Sigmoid colon (tissue), 4 donors: Measurements from ENCODE around the gene OR6B1.

ENCODE experiments used
- EP300 ChIP-seq, 4 donors: sonication (generic); formaldehyde crosslinking; IDR thresholded peaks; one replicate each; pipeline ENCODE4 v1.6.1; 2017; ENCODE audit warnings: antibody characterized with exemption in 4 of 4
- TF ChIP-seq, protein P1 (sequence below), 4 experiments: fragments of 450-650 bp in 3 of 4; fragments of 200-600 bp in 1 of 4; IDR thresholded peaks; one replicate each; pipeline ENCODE4 v1.5.1; 2016 to 2019; ENCODE audit warnings: antibody characterized with exemption in 4 of 4, mild to moderate bottlenecking in 3 of 4, moderate library complexity in 2 of 4

DNA sequence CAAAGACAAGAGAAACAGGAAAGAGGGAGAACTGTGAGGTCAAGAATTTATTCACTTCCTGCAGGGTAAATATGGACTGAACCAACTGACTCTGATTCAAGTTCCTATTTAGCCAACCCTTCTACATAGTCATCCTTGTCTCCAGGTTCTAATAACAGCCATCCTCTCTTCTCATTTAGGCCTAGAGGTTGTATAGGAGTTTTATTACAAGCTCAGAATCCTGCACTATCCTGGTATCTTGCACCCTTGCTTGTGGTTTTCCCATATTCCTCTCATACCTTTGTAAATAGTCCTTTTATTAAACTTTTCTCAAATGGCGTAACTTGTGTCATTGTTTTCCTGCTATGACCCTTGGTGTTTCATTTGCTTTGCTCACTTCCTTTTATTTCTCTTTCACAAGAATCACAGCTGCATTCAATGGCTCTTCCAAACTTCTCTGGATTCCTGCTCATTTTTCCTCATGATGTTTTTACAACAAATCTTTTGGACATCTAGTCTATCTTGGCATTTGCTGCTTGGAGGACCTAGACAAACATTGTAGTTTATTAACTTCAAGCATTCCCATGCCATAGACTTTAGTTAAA lies 36.3 kb downstream of the OR6B1 start:
- TF ChIP-seq, protein P1, sequence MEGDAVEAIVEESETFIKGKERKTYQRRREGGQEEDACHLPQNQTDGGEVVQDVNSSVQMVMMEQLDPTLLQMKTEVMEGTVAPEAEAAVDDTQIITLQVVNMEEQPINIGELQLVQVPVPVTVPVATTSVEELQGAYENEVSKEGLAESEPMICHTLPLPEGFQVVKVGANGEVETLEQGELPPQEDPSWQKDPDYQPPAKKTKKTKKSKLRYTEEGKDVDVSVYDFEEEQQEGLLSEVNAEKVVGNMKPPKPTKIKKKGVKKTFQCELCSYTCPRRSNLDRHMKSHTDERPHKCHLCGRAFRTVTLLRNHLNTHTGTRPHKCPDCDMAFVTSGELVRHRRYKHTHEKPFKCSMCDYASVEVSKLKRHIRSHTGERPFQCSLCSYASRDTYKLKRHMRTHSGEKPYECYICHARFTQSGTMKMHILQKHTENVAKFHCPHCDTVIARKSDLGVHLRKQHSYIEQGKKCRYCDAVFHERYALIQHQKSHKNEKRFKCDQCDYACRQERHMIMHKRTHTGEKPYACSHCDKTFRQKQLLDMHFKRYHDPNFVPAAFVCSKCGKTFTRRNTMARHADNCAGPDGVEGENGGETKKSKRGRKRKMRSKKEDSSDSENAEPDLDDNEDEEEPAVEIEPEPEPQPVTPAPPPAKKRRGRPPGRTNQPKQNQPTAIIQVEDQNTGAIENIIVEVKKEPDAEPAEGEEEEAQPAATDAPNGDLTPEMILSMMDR (IDR thresholded peaks at IDR 0.05) = no peak
- TF ChIP-seq EP300 (IDR thresholded peaks at IDR 0.05) = no peak
